ENCODE results near the gene DOCK11. TPM values are rescaled to one million over a fixed set of nuclear protein-coding genes. Genes with fewer than 3 reads are reported as not detected.

The DOCK11 gene
- total RNA-seq, result 100 to 1,000 TPM; 131 to 240 (median 175) TPM

GRCh38 chrX:118495061-118495921 lies at the start of gene DOCK11:
Gene DOCK11 (plus strand): TSS chrX:118495815. CDS start chrX:118495972, 157 bp downstream.
- no peak for TF ChIP-seq CTCF (IDR thresholded peaks at IDR 0.05; ENCODE audit: low read depth)

DNA sequence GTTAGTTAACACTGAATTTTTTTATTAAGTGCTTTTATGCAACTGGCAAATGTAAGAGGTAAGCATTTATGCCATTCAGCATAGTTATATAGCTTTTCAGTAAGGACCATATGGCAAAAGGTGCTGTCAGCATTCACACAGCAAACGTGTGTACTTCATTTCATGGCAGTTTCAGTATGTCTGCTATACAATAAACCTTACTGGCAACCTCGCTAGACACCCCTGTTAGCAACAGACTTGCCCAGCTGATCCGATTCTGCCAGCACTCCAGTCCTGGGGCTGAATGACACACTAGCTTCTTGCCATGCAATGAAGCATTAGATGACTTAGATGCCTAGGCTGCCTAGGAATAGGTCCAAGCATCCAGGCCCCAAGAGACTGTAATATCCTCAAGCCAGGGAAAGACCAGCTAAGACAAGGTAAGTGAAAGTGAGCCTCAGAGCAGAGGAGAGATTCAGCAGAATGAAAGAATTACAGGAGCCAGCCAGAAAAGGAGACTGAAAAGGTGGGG lies 47.3 kb upstream of the DOCK11 start:
- TF ChIP-seq CTCF (IDR thresholded peaks at IDR 0.05; ENCODE audit: low read depth), result no peak

DNA sequence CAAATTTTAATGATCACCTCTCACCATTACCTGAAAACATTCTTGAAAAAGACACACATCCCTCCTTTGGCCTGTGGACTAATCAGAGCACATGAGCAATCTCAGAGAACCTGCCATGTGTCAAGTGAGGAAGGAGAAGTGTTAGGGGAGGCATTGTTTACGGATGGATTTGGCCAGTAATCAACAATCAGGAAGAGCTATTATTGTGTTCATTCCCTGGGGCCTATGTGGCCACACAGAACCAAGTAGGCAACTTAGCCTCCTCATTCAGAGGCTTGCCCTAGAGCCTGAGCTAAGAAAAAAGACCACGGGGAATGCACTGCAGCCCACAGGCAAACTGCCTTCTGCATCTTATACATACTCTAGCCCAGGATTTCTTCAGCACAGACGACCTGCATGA lies 40.6 kb upstream of the DOCK11 start:
- TF ChIP-seq CTCF (IDR thresholded peaks at IDR 0.05; ENCODE audit: low read depth), result no peak

DNA sequence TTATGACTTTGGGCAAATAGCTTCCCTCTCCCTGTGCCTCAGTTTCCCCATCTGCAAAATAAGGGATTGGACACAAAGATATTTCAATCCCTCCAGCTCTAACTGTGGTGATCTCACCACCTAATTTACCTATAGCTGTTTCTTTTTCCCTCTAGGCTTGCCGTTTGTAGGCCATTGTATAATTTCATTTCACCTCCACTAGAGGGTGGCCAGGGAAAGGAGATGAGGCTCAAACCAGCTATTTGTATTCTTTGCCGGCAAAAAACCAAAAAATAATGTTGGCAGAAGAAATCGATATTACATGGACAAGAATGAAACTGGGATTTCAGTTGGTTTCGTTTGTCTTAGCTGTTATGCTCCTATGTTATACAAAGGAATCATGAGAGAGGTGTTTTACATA lies 36.1 kb upstream of the DOCK11 start:
- TF ChIP-seq CTCF (IDR thresholded peaks at IDR 0.05; ENCODE audit: low read depth), result no peak

- no peak for TF ChIP-seq CTCF (IDR thresholded peaks at IDR 0.05; ENCODE audit: low read depth)
Measured at GRCh38 chrX:118464501-118464900, 31.1 kb upstream of the DOCK11 start.

GRCh38 chrX:118468122-118468521 lies 27.5 kb upstream of the DOCK11 start:
- TF ChIP-seq CTCF (IDR thresholded peaks at IDR 0.05; ENCODE audit: low read depth), result no peak

DNA sequence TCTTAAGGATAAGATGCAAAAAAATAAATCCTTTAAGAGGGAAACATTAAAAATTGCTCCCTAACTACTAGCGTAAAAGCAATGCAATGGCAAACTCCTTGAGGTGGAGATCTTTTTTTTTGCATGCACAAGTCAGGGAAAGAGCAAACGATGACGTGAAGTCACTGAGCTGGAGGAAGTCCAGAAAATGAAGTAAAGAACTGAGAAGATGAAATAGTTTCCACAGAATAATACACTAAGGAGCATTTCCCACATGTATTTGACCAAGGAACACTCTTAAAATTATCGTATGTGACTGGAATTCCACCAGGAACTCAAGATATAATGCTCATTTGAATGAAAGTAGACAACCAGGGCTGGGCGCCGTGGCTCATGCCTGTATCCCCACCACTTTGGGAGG lies 21.0 kb upstream of the DOCK11 start:
- TF ChIP-seq CTCF (IDR thresholded peaks at IDR 0.05; ENCODE audit: low read depth), result no peak

All from subcutaneous adipose tissue (tissue), 4 donors.